ENCODE results near the gene ZNF554.

Gene ZNF554

DNA sequence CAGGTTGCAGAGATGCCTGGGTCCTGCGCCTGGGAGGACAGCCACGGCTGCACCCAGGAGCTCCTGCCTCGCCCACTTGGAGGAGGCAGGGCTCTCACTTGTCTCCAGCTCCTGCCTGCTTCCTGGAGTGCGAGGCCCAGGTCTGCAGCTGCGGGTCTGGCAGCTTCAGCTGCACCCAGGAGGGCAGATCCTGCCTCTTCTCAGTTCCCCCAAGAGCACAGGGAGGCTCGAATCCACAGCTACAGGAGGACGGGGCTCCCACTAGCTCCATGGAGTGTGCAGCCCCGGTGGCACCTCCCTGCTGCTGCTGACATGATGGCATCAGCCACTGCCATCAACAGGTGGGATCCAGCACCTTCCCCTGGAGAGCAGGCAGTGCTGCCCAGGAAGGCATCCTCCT lies 4.5 kb downstream of the ZNF554 start:
- no peak for DNase-seq

DNA sequence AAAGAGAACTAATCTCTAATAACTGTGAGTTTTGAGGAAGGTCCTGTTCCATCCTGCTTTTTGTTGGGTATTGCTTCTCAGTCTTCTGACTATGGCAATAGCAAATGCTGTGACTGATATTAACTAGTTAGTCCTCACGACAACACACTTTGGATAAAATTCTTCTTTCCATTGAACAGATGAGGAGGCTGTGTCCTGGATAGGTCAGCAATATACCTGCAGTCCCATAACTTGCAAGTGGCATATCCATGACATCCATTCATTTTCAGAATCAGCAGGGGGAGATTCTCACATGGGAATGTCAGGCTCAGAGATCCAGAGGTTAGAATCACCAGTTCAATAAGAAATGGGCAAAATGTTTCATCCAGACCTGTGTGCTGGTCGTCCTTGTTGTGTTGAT lies 7.4 kb downstream of the ZNF554 start:
- DNase-seq = no peak

DNA sequence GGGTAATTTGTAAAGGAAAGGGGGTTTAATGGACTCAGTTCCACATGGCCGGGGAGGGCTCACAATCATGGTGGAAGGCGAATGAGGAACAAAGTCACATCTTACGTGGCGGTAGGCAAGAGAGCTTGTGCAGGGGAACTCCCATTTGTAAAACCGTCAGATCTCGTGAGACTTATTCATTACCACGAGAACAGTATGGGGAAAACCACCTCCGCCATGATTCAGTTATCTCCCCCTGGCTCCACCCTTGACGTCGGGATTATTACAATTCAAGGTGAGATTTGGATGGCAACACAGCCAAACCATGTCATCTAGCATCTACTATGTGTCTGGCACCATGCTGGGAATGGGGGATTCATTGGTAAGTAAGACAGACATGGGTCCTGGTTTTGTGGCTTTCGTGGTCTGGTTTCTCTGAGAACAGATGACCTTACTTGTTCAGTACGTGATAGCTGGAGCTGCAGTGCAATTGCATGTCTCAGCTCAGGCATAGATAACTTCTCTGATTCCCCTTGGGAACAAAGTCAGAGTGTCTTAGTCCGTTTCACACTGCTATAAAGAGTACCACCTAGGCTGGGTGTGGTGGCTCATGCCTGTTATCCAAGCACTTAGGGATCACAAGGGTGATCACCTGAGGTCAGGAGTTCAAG lies 8.3 kb downstream of the ZNF554 start:
- DNase-seq = no peak

DNA sequence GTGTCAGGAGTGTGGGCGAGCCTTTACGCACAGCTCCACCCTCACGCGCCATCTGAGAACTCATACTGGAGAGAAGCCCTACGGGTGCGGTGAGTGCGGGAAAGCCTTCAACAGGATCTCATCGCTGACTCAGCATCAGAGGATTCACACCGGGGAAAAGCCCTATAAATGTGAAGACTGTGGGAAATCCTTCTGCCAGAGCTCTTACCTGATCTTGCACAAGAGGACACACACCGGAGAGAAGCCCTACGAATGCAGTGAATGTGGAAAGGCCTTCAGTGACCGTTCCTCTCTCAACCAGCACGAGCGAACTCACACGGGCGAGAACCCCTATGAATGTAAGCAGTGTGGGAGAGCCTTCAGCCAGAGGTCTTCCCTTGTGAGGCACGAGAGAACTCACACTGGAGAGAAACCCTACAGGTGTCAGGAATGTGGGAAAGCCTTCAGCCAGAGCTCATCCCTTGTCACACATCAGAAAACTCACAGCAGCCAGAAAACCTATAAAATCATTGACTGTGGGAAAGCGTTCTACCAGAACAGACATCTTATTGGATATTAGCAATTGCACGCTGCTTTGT lies 14.7 kb downstream of the ZNF554 start:
- DNase-seq = no peak

DNA sequence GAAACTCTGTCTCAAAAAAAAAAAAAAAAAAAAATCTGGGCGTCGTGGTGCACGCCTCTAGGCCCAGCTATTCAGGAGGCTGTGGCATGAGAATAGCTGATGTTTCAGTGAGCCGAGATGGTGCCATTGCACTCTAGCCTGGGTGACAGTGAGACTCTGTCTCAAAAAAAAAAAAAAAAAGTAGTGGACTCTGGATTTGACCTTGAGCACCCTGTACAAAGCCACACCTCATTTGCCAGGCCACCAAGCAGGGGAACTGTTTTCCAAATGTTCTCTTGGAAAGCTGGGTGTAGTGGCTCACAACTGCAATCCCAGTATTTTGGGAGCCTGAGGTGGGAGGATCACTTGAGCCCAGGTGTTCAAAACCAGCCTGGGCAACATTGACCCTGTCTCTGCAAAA lies 17.8 kb downstream of the ZNF554 start:
- DNase-seq = no peak

DNA sequence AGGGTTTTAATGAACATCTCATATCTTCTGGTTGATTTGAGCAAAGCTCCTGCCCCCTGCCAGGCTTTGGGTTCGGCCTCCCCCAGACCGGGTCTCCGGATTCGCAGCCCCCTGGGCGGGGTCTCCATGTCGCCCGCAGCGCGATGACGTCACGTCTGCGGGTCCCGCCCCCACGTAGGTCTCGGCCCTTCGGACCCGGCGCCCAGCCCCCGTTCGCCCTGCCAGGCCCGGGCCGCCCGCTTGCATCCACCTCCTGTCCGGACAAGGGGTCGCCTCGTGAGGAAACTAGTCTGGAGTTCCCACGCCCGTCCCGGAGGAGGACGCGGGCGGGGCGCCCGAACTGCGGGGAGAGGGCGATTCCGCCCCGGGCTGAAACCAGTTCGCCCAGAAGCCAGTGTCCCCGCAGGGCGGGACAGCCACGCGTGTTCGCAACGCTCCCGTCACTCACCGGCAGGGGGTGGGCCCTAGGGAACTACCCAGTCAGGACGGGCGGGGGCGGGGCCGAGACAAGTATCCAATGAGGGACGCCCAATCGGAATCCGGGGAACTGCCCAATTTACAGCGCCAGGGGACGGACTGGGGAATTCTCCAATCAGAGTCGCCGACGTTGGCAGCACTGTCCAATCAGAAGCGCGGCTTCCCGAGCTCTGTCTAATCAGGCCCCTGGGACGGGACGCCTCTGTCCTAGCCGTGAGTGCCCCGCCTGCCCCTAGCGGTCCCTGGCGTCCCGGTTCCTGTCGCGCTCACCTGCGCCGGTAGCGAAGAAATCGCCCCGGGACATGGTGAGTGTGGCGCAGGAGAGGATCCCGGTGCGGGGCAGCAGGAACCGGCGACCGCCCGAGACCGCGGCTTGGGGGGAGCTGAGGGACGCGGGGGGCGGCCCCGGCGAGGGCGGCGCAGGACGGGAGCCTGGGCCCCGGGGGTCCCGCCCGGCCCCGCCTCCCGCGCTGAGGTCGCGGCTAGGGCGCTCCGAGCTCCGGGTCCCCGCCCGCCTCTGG lies 21.4 kb downstream of the ZNF554 start, which contains the start of gene ZNF555:
Gene ZNF555, plus strand, starts transcription at position 682 of the 998 bp plus-strand sequence. Its CDS starts 98 bp downstream, at position 780.
- peak; percentile 93 to 100 (median 99) for DNase-seq

DNA sequence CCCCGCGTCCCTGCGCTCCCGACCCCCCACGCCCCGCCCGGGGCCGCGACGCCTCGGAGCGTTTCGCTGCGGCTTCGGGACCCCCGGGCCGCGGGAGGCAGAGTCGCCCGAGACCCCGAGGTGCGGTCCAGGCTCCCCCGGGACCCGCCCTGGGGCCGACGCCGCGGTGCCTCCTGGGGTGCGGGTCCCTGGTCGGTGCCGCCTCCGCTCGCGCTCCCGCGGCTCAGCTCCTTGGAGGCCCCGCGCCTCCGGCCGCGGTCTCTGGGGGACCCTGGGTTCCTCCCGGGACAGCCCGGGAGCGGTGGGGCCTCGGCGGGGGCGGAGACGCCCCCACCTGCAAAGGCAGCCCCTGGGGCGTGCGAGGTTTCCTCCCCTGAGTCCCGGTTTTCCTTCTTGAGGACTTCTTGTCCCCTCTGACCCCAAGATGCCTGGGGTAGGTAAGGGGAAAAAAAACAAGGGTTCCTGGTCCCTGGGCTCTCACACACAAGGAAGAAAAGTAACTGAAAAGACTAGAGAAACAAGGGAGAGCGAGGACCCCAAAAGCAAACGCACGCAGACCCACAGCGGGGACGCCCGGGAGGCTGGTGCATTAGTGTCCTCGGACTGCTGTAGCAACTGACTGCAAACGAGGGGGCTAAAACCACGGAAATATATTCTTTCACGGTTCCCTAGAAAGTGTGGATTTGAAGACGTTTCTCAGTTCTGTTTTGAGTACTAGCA lies 22.3 kb downstream of the ZNF554 start:
- no peak for DNase-seq

DNA sequence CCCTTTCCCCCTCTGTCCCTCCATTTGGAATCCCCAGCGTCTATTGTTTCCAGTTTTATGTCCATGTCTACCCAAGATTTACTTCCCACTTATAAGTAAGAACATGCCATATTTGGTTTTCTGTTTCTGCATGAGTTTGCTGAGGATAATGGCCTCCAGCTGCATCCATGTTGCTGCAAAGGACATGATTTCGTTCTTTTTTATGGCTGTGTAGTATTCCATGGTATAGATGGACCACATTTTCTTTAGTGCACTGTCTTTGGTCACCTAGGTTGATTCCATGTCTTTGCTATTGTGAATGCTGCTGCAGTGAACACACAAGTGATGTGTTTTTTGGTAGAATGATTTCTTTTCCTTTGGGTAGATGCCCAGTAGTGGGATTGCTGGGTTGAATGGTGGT lies 25.4 kb downstream of the ZNF554 start:
- DNase-seq = no peak

DNA sequence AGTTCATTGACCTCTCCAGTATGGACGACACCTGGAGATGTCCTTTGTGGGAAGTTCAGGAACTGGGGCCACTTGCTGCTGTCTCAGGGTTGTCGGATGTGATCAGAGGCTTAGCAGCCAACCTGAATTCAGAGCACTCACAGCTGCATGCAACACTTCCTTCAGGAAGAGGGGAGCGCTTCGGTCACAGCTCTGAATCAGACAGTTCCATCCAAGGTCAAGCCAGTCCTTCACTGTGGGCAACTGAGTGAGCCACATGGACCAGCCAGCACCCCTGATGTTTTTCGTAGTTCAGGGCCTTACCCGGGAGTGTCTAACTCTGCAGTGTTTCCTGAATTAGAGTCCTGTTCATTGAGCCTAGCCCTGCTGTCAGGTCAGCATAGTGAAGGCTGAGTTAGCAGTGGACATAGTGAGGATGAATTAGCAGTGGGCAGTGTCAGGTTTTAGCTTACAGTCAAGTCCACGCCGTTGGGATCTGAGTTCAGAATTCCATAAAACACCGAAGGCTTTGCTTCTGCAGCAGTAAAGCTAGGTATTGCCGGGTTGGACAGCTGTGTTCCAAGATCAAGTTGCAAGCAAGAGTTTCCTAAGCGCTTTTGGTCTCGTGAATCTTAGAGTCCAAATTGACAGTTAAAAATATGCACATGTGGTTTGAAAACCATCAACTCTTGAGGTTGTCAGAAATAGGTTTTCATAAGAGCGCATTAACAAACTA lies 26.7 kb downstream of the ZNF554 start:
- DNase-seq = no peak

DNA sequence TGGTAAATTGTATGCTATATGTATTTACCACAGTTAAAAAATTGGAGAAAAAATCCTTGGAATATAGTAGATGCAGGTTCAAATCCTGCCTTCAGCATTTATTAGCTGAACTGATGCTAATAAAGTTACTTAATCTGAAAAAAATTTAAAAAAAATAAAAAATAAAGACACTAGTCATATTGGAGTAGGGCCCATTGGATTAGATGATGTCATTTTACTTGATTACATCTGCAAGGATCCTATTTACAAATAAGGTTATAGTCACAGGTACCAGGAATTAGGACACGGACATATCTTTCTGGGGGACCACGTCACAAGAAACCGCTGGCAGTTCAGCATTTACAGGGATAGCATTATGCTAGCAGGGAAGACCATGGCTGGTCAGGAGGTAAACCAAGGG lies 27.8 kb downstream of the ZNF554 start:
- DNase-seq = no peak

DNA sequence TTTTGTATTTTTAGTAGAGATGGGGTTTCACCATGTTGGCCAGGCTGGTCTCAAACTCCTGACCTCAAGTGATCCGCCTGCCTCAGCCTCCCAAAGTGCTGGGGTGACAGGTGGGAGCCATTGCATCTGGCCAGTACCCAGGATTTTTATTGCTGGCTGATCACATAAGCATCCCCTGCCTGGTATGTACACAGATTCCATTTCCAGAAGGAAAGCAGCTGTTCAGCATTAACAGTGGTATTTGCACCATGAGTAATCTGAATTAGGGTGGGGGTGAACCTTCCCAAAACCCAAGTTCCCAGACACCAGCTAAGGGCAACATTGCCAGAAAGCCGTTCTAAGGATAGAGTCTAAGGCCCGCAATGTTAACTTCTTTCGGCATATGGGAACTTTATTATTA lies 28.9 kb downstream of the ZNF554 start:
- DNase-seq = no peak

DNA sequence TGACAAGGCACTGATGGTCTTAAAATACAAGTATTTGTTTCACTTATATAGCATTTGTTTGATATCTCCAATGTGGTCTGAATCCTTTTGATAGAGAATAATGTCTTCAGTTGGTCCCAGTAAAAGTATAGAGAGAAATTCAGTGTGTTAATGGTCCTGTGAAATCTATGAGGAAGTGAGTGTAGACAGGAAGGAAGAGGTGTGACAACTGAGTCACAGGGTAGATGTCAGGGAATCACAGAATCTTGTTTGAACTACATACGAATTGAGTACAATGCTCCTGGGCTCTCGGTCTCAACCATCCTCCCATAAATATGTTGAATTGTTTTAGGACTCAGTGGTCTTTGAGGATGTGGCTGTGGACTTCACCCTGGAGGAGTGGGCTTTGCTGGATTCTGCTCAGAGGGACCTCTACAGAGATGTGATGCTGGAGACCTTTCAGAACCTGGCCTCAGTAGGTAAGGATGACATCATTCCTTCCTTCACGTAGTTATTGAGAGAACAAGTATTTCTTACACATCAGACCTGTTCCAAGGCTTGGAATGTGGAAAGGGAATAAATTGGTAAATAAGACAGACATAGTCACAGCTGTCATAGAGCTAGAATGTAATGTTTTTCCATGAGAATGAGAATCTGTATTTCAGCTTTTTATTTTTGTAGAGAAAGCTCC lies 30.7 kb downstream of the ZNF554 start:
- no peak for DNase-seq

DNA sequence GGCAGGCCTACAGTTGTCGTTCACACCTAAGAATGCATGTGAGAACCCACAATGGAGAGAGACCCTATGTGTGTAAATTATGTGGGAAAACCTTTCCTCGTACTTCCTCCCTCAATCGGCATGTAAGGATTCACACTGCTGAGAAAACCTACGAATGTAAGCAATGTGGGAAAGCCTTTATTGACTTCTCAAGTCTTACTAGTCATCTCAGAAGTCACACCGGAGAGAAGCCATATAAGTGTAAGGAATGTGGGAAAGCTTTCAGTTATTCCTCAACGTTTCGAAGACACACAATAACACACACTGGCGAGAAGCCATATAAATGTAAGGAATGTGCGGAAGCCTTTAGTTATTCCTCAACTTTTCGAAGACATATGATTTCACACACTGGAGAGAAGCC lies 32.9 kb downstream of the ZNF554 start:
- no peak for DNase-seq

DNA sequence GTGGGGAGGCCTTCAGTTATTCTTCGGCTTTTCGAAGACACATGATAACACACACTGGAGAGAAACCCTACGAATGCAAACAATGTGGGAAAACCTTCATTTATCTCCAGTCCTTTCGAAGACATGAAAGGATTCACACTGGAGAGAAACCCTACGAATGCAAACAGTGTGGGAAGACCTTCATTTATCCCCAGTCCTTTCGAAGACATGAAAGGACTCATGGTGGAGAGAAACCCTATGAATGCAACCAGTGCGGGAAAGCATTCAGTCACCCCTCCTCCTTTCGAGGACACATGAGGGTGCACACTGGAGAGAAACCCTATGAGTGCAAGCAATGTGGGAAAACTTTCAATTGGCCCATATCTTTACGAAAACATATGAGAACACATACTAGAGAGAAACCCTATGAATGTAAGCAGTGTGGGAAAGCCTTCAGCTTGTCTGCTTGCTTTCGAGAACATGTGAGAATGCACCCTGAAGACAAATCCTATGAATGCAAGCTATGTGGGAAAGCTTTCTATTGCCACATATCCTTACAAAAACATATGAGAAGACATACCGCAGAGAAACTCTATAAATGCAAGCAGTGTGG lies 33.4 kb downstream of the ZNF554 start:
- no peak for DNase-seq

DNA sequence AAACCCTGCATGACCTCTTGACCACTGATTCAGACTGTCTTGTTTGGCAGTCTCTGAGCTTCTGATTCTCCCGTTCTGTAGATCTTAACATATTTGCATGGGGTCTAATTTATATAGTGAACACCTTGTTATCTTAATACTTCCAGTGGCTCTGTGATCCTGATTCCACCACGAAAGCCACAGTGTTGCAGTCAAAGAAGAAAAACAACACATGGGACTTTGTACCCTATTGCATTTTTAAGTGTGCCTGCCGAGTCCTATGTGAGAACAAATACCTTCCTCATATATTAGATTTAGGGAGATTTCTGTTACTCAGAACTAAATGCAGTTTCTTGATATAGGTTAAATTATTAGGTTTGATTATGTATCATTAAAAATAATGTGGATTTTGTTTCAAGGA lies 35.2 kb downstream of the ZNF554 start:
- no peak for DNase-seq

DNA sequence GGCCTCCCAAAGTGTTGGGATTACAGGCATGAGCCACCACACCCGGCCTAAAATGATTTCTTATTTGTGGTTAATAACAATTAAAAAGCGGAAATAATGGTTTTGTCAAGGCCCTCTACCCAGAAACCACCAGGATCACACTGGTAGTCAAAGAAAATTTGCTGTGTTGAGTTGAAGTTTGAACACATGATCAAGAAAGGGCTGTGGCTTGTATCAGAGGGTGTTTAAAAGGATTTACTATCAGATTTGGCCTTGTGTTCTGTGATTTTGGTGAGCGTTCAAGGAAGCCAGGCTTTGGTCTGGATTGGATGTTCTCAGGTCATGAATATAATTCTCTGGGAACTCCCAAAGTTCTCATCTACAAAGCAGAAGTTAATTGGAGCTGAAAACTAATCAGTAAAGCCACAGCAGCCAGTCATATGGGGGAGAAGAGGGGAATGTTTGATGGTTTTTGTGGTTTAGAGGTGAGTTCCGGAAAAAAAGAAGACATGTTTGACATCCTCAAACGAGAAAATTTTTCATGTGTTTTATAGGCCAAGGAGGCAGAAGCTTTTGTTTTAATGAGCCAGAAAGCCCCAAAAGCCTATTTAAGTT lies 36.9 kb downstream of the ZNF554 start:
- no peak for DNase-seq

DNA sequence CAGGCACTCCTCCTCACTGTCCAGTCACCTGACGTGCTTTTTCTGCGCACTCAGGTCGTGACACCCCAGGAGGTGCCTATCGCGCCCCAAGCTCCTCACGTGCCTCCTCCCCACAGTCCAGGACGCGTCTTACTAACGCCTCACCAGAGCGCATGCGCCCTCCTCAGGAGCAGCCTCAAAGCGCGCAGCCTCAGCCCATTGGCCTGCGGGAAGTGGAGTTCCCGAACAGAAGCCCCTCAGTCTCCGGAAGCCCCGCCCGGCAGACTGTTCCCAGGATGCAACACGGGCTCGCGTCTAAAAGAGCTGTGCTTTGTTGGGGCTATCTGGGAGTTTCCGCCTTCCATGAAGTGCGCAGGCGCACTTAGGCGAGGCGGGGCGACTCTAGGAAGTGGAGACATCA lies 39.2 kb downstream of the ZNF554 start:
- DNase-seq = no peak

DNA sequence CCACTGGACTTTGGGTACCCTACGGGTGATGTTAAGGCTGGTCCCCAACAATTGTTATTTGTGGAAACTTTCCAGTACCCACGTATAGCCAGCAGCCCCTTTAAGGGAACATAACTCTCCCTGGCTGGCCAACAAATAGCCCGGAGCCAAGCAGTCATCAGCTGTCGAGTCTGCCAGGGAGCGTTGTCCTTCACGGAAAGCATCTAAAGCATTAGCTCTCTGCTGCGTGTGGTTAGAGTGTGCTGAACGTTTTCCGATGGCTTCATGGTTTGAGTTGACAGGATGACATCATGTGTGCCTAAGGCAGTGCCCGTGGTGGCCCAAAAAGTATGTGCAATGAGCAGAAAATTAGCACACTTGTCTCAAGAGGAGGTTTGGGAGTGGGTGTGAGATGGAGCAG lies 44.1 kb downstream of the ZNF554 start:
- DNase-seq = no peak

DNA sequence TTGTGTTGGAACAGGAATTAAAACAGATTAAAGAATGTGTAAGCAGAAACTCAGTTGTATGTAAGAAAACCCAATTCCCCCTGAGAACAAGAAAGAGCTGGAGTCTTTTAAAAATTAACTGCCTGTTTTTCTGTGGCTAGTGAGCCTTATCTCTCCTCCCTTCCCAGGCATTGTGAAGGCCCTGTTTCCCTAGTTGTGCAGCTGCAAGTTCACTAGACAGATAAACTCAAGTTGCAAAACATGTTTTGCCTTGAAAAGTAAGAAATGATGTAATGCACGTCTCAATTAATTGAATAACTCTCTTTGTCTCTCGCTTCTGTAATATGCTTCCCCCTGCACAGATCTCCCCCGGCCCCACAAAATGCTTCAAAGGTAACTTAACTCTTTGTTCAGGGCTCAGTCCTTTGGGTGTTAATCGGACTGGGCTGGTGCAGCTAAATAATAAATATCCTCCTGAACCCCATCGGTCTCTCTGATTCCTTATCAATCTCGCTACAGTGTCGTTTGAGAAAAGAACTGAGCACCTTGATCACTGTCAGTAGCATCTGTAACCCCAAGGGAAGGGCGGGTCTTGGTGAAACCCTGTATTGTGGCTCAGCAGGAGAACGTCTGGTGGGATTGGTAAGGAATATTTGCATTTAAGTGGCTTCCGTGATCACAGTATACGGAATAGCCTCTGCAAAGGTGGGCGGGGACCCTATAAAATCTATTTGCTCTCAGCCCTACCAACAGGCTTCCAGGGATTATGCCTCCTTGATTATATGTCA lies 45.8 kb downstream of the ZNF554 start:
- no peak for DNase-seq
